K562 (cell line): Measurements from ENCODE around the gene MAN1A1. TPM values are rescaled to one million over a fixed set of nuclear protein-coding genes. Genes with fewer than 3 reads are reported as not detected.

Experiments
- CBX8 ChIP-seq: fragments of 200-600 bp; sonication (generic); IDR thresholded peaks from 2 replicates; pipeline ENCODE4 v1.6.1; 2012; ENCODE audit warnings: borderline replicate concordance, mixed run types, low read depth, mild to moderate bottlenecking, moderate library complexity, mixed read lengths, low read length, control low read depth, inconsistent platforms; ENCODE audit not compliant: poor library complexity, severe bottlenecking; ENCODE audit errors: extremely low read depth
- HNRNPK ChIP-seq: fragments of 200-400 bp; formaldehyde crosslinking; IDR thresholded peaks from one replicate; pipeline ENCODE4 v1.6.1; 2018; ENCODE audit warnings: mild to moderate bottlenecking, low read depth, low read length; ENCODE audit not compliant: poor library complexity, severe bottlenecking
- KAT8 ChIP-seq: fragments of 450-650 bp; IDR thresholded peaks from 2 replicates; pipeline ENCODE4 v1.6.1; 2016; ENCODE audit warnings: low read depth, mild to moderate bottlenecking
- KDM2B ChIP-seq: fragments of 250-450 bp; sonication (Bioruptor Pico); IDR thresholded peaks from 2 replicates; pipeline ENCODE4 v1.8.0; 2021; ENCODE audit warnings: mild to moderate bottlenecking, moderate library complexity
- RBM39 ChIP-seq: fragments of 200-400 bp; formaldehyde crosslinking; optimal IDR thresholded peaks from 2 replicates; pipeline ENCODE3; 2018; ENCODE audit warnings: low read depth, low read length
- ZNF121 ChIP-seq: sonication (generic); formaldehyde crosslinking; conservative IDR thresholded peaks from 2 replicates; pipeline ENCODE4 v1.8.0; 2022; ENCODE audit warnings: missing genetic modification reagents
- polyA plus RNA-seq, 8 experiments: library from polyadenylated mRNA; depleted of rRNA in 4 of 8; stranded (reverse) in 5 of 8; unstranded in 3 of 8; fragments of >200 nt; fragmentation: Nextera tagmentation in 2 of 8; fragmentation: Illumina TruSeq in 1 of 8; extraction: Ambion mirVana in 2 of 8; extraction: Trizol in 1 of 8; gene quantifications; 2 replicates each; pipeline versions ENCODE4 v1.2.1 to v1.2.3, GENCODE V29; 2011 to 2014; ENCODE audit warnings: inconsistent platforms in 1 of 8, missing spikeins in 1 of 8
- total RNA-seq, 7 experiments: library from RNA; depleted of rRNA in 6 of 7; stranded (reverse); fragments of >200 nt in 6 of 7; fragmentation: Illumina TruSeq in 2 of 7; extraction: Trizol in 2 of 7; gene quantifications; 2 replicates each; pipeline versions ENCODE4 v1.2.1 to v1.2.3, GENCODE V29; 2011 to 2021; ENCODE audit warnings: low replicate concordance in 1 of 7
- TF ChIP-seq, protein P1 (sequence below): fragments of 450-650 bp; IDR thresholded peaks from 2 replicates; pipeline ENCODE4 v1.6.1; 2016; ENCODE audit warnings: low read depth, mild to moderate bottlenecking, moderate library complexity
- TF ChIP-seq, protein P2 (sequence below): sonication (generic); formaldehyde crosslinking; IDR thresholded peaks from 2 replicates; pipeline ENCODE4 v1.8.1; 2023; ENCODE audit warnings: mild to moderate bottlenecking, missing genetic modification reagents
- TF ChIP-seq, protein P3 (sequence below): IDR thresholded peaks from 2 replicates; pipeline ENCODE4 v1.6.1; 2011; ENCODE audit not compliant: insufficient read length; ENCODE audit errors: extremely low read depth

The MAN1A1 gene
- total and polyA plus RNA-seq, 9 of the 15 experiments (the other 6 are each of a cell fraction or from before 2014, with no cell fraction given), result 24.5 to 78.4 (median 59.7) TPM

DNA sequence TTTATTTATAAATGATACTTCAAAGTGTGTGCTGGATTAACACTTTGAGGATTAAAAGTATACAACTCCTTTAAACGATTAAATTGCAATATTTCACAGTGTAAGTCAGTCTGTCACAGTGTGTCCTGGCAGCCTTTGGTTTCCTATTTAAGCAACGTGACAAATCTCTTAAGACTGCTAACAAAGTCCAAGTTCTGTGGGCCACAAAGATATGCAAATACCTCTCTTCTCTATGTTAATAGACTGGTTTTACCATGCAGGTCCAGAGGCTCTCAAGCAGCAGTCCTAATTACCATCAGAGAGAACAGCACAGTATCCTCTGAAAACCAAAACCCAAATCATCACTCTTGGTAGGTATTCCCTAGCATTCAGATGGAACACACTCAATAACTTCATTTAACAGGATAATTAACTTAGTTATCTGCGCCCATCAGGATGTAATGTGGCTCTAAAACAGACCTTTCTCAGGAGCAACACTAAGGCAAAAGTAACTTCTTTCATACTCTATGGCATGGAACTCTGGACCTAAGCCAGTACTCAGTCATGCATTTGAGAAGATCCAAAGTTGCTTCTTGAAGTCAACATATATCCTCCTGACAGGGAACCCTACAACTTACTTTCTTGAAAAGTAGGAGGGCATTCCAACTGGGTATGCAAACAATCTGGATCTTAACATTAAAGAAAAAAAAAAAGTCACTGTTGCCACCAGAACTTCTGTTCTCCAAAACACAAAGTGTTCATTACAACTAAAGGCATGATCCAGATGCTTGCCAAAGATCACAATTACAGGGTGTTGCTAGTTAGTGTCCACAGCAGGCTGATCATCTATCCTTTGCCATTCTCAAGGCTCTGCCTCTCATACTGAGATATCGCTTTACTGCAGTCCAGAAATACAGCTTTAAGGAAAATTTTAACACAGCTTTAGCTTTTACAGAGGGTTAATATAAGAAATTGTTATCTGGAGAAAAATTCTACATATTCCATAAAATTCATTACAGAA, 53.2 kb downstream of the MAN1A1 start (continued):
- TF ChIP-seq, protein P1, sequence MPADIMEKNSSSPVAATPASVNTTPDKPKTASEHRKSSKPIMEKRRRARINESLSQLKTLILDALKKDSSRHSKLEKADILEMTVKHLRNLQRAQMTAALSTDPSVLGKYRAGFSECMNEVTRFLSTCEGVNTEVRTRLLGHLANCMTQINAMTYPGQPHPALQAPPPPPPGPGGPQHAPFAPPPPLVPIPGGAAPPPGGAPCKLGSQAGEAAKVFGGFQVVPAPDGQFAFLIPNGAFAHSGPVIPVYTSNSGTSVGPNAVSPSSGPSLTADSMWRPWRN, result no peak
- TF ChIP-seq KDM2B (CRISPR knock-in tag), result no peak
- TF ChIP-seq, protein P2, sequence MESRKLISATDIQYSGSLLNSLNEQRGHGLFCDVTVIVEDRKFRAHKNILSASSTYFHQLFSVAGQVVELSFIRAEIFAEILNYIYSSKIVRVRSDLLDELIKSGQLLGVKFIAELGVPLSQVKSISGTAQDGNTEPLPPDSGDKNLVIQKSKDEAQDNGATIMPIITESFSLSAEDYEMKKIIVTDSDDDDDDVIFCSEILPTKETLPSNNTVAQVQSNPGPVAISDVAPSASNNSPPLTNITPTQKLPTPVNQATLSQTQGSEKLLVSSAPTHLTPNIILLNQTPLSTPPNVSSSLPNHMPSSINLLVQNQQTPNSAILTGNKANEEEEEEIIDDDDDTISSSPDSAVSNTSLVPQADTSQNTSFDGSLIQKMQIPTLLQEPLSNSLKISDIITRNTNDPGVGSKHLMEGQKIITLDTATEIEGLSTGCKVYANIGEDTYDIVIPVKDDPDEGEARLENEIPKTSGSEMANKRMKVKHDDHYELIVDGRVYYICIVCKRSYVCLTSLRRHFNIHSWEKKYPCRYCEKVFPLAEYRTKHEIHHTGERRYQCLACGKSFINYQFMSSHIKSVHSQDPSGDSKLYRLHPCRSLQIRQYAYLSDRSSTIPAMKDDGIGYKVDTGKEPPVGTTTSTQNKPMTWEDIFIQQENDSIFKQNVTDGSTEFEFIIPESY (CRISPR knock-in tag), result no peak
- TF ChIP-seq HNRNPK, result no peak
- TF ChIP-seq CBX8, result no peak
- TF ChIP-seq KAT8, result no peak
- TF ChIP-seq RBM39, result no peak
- TF ChIP-seq ZNF121, result no peak
- TF ChIP-seq, protein P3, sequence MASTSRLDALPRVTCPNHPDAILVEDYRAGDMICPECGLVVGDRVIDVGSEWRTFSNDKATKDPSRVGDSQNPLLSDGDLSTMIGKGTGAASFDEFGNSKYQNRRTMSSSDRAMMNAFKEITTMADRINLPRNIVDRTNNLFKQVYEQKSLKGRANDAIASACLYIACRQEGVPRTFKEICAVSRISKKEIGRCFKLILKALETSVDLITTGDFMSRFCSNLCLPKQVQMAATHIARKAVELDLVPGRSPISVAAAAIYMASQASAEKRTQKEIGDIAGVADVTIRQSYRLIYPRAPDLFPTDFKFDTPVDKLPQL, result no peak
